Loucy (cell line): ENCODE data around the gene PPP4R4.

ENCODE experiments used
- CTCF ChIP-seq: fragments of 200-600 bp; sonication (generic); conservative IDR thresholded peaks from 2 replicates; pipeline ENCODE4 v1.5.1; 2014; ENCODE audit warnings: mild to moderate bottlenecking, antibody characterized with exemption, low read length
- EZH2phosphoT487 ChIP-seq: fragments of 200-600 bp; IDR thresholded peaks from 2 replicates; pipeline ENCODE4 v1.6.1; 2018; ENCODE audit warnings: antibody characterized with exemption, mild to moderate bottlenecking, moderate library complexity, borderline replicate concordance

- no peak for TF ChIP-seq CTCF
- no peak for TF ChIP-seq EZH2phosphoT487
Observed at GRCh38 chr14:94203473-94204210, 29.5 kb downstream of the PPP4R4 start.
